Mucosa of descending colon (tissue), 3 donors: ENCODE measurements around the gene DEPDC1B. TPM values are rescaled to one million over a fixed set of nuclear protein-coding genes. Genes with fewer than 3 reads are reported as not detected.
A peak's percentile ranks its signal among the peaks of the same experiment; 100 is the strongest.
"Not testable (repeated sequence)": the region's sequence is repeated elsewhere in the genome, so short reads cannot be mapped to it uniquely, and the experiment has no call there.

Experiments
- ATAC-seq: fragments of 200-7000 bp; cut with Tn5 transposase; one replicate; pipeline ENCODE4 v1.9.1; 2020; ENCODE audit warnings: mild to moderate bottlenecking, moderate library complexity
- DNase-seq, 3 donors: peaks; one replicate each; pipeline ENCODE4 v3.0.0-alpha.2; 2020
- H3K36me3 ChIP-seq: fragments of 200-600 bp; one replicate; pipeline ENCODE4 v1.8.0; 2021; ENCODE audit warnings: low read depth, mild to moderate bottlenecking
- H3K4me1 ChIP-seq: fragments of 200-600 bp; one replicate; pipeline ENCODE4 v1.8.0; 2021; ENCODE audit warnings: low read depth, mild to moderate bottlenecking
- H3K4me3 ChIP-seq: fragments of 200-600 bp; one replicate; pipeline ENCODE4 v1.8.0; 2021; ENCODE audit warnings: mild to moderate bottlenecking
- H3K9me3 ChIP-seq: fragments of 200-600 bp; one replicate; pipeline ENCODE4 v1.8.0; 2021; ENCODE audit warnings: mild to moderate bottlenecking
- intact Hi-C, 2 donors: fragments of 100-400 bp; cut with DNase I in 1 of 2; cut with micrococcal nuclease in 1 of 2; formaldehyde crosslinking; loops; one replicate each; pipeline versions ENCODE4 v1.11.0 to v1.11.1; 2022; cut with DNase I, micrococcal nuclease
- total RNA-seq, 3 donors: library from RNA; stranded (reverse); fragmentation: NEBNext Ultra II Directional in 2 of 3; extraction: Animal tissue kit (Norgen Biotek cat#: 25700) in 2 of 3; gene quantifications; one replicate each; pipeline versions ENCODE4 v1.2.1 to v1.2.4, GENCODE V29; 2021 to 2023
- TF ChIP-seq, protein P1 (sequence below): fragments of 200-600 bp; IDR thresholded peaks from one replicate; pipeline ENCODE4 v1.8.0; 2022; ENCODE audit warnings: antibody characterized with exemption, mild to moderate bottlenecking
- donor health status: DM: no; HTN: no; CAD: no; lungs with moderate emphysema.
- donor health status: DM: no; HTN: no; CAD: no.
- donor health status: DM: no; HTN: yes; CAD: no.

Gene DEPDC1B
- total RNA-seq, 3 donors from 2014 or later = 3.4 to 9.8 (median 4.5) TPM

DNA sequence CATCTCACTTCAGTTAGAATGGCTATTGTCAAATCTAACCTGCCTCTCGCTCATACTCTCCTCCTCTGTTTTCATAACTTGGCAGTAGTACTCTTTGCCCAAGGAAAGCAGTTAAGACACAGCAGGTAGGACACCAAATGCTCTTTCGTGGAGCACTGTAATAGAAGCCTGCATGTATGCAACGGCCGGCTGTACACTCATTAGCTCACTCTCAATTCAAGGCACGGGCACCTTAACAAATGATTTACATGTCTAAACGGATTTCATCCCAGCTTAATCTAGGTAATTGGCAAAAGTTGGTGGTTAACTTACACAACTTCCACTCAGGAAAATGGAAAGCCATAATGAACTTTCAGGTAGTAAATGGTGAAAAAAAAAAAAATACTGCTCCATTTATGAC is 14.9 kb downstream of the DEPDC1B start:
- DNase-seq (no peak), ATAC-seq (no peak)
- intact Hi-C loops = no loop called here
- Histone ChIP-seq H3K9me3 (no peaks in the 10 kb centered on the region), H3K4me1 (no peaks in the 10 kb centered on the region), H3K4me3 (no peak overlapping the region), H3K36me3 (no peaks in the 10 kb centered on the region)
- TF ChIP-seq, protein P1, sequence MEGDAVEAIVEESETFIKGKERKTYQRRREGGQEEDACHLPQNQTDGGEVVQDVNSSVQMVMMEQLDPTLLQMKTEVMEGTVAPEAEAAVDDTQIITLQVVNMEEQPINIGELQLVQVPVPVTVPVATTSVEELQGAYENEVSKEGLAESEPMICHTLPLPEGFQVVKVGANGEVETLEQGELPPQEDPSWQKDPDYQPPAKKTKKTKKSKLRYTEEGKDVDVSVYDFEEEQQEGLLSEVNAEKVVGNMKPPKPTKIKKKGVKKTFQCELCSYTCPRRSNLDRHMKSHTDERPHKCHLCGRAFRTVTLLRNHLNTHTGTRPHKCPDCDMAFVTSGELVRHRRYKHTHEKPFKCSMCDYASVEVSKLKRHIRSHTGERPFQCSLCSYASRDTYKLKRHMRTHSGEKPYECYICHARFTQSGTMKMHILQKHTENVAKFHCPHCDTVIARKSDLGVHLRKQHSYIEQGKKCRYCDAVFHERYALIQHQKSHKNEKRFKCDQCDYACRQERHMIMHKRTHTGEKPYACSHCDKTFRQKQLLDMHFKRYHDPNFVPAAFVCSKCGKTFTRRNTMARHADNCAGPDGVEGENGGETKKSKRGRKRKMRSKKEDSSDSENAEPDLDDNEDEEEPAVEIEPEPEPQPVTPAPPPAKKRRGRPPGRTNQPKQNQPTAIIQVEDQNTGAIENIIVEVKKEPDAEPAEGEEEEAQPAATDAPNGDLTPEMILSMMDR = no peak

DNA sequence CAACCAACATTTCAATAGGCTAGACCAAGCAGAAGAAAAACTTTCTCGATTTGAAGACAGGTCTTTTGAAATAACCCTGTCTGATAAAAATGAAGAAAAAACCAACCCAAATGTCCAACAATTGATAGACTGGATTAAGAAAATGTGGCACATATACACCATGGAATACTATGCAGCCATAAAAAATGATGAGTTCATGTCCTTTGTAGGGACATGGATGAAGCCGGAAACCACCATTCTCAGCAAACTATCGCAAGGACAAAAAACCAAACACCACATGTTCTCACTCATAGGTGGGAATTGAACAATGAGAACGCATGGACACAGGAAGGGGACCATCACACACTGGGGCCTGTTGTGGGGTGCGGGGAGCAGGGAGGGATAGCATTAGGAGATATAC is 18.0 kb downstream of the DEPDC1B start:
- intact Hi-C loops, H3K4me1 ChIP-seq, H3K9me3 ChIP-seq, H3K4me3 ChIP-seq, ATAC-seq, DNase-seq, H3K36me3 ChIP-seq: not testable (repeated sequence)

DNA sequence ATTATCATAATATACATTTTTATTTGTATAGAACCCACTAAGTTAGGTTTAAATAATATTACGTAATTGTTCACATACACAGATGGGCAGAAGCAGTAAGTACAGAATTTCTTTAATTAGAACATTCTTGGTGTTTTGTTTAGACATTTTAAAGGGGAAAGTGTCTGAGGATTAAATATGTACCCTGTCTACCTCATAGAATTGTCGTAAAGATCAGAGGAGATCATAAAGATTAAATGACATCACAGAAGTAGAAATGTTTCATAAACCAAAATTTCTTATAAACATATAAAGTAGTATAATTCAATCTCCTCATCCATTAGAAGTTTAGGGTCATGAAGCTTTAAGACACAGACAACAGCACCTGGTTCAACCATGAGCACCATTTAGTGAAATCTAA is 20.1 kb downstream of the DEPDC1B start:
- Histone ChIP-seq H3K36me3 (no peaks in the 10 kb centered on the region), H3K9me3 (no peaks in the 10 kb centered on the region), H3K4me1 (peaks cover 3% of the 10 kb centered on the region), H3K4me3 (no peak overlapping the region)
- intact Hi-C loops = loop anchor here in 1 of 2 donors (10.0 kb wide), 1 partner anchor 865 kb away; no protein-coding TSS in a partner anchor
- ATAC-seq = no peak
- TF ChIP-seq, protein P1 = no peak
- DNase-seq = no peak

DNA sequence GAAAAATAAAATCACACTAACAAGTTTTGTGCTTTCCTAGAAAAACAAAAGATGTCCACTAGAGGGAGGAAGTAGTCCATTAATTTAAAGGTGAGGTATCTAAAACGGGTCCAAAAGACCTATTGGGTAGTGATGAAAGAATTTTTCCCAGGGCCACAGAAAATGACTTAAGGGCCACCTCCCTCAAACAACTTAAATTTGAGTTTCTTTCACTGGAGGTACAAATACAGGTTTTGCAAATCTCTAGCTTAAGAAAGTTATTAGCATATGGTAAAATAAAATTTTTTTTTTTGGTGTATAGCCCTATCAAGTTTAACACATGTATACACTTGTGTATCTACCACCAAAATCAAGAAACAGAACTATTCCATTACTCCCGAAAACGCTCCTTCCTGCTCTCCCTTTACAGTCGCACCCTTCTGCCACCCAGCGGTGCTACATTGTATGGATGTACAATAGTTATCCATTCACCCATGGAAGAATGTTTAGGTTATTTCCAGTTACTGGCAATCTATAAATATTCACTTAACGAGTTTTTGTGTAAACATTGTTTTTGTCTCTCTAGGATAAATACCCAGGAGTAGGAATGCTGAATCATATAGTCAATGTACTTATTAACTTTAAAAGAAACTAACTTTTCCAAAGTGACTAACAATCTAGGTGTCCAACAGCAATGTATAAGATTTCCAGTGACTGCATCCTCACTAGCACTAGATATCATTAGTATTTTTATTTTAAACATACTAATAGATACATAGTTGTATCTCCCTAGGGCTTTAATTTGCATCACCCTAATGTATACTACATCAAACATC is 21.9 kb downstream of the DEPDC1B start:
- H3K9me3 ChIP-seq = no peaks in the 10 kb centered on the region
- intact Hi-C loops = loop anchor here in 1 of 2 donors (10.0 kb wide), 1 partner anchor 863 kb away; no protein-coding TSS in a partner anchor
- peak in 1 of 3 donors; percentile 79 for DNase-seq
- TF ChIP-seq, protein P1 = no peak
- no peaks in the 10 kb centered on the region for H3K36me3 ChIP-seq
- peak; percentile 68 for ATAC-seq
- H3K4me1 ChIP-seq = peaks cover 14% of the 10 kb centered on the region
- H3K4me3 ChIP-seq = no peak overlapping the region

DNA sequence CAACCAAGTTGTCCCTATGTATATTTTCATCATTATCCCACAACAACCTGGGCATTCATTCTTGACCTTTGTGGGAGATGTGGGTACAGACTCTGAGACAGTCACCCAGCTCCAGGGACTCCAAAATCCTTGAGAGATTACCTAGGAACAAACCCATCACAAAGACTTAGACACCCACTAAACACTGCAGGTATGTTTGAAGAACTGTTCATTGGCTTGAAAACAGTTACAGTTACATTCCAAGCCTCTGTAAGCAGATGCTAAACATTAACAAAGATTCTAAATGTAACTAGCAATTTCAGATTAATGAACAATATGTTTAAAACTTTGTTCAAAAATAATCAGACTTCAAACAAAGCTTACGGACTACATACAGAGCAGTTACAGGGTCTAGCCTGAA is 24.7 kb downstream of the DEPDC1B start:
- no peaks in the 10 kb centered on the region for H3K9me3 ChIP-seq
- ATAC-seq = no peak
- H3K36me3 ChIP-seq = no peaks in the 10 kb centered on the region
- peaks cover 26% of the 10 kb centered on the region for H3K4me1 ChIP-seq
- DNase-seq = no peak
- intact Hi-C loops = loop anchor here in 1 of 2 donors (10.0 kb wide), 1 partner anchor 860 kb away; no protein-coding TSS in a partner anchor
- TF ChIP-seq, protein P1 = no peak
- no peak overlapping the region for H3K4me3 ChIP-seq
